DOHH2 (cell line): ENCODE measurements around the gene RARA.

Experiments
- CTCF ChIP-seq: fragments of 200-600 bp; sonication (generic); IDR thresholded peaks from one replicate; pipeline ENCODE4 v1.5.1; 2014; ENCODE audit warnings: antibody characterized with exemption, mild to moderate bottlenecking, low read depth, low read length; ENCODE audit not compliant: poor library complexity, severe bottlenecking
- EZH2phosphoT487 ChIP-seq: fragments of 200-600 bp; sonication (generic); IDR thresholded peaks from 2 replicates; pipeline ENCODE4 v1.6.1; 2017; ENCODE audit warnings: borderline replicate concordance, mild to moderate bottlenecking, antibody characterized with exemption, low read length, moderate library complexity, mixed read lengths

GRCh38 chr17:40399185-40399584 is 90.2 kb downstream of the RARA start:
- peak; percentile 70 for TF ChIP-seq CTCF
- TF ChIP-seq EZH2phosphoT487 = no peak
